Endometrium (tissue), 2 donors: ENCODE results near the gene ARFIP1.
A peak's percentile ranks its signal among the peaks of the same experiment; 100 is the strongest.
"Not testable (repeated sequence)": the region's sequence is repeated elsewhere in the genome, so short reads cannot be mapped to it uniquely, and the experiment has no call there.

Source experiments
- FAIRE-seq: peaks from 2 replicates; lab custom pipeline; 2012; peaks lifted over from hg19 to GRCh38; lab: Jason Lieb, UNC
- donor health status: control.
- donor health status: control.

Gene ARFIP1

DNA sequence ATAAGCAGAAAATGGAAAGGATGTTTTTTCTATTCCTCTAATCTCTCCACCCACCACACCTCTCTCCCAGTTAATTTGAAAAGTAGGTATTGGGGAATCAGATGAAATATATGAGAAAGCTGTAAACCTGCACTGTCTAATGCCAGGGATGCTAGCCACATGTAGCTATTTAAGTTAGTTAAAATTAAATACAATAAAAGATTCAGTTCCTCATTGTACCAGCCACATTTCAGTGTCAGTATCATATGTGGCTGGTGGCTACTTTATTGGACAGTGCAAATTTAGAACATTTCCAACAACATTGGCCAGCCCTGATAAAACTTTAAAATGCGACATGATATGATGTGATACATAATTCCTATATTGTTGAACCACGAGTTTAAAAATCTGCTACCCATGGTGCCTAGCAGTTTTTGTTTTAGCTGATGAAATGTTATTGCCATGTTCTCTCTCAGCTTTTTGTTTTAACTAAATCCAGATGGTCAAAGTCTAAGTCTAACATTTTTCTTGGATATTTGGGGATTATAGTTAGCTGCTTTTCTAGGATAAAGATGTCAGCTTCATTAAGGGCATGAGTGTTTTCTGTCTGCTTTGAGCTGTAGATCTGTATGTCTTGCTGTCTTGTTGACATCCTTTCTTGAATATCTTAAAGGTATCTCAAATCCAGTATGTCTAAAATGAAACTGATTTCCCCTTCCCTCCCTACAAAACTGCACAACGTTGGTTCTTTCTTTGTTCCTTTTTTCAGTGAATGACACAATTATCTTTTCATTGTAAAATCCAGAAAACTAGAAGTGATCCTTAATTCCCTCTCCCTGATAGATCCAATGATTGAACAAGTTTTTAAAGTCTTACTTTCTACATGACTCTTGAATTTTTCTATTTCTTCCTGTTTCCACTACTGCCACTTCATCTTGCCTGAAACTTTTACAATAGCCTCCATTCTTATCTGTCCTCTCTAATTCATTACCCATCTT is 6.2 kb downstream of the ARFIP1 start:
- FAIRE-seq: peak; percentile 18

DNA sequence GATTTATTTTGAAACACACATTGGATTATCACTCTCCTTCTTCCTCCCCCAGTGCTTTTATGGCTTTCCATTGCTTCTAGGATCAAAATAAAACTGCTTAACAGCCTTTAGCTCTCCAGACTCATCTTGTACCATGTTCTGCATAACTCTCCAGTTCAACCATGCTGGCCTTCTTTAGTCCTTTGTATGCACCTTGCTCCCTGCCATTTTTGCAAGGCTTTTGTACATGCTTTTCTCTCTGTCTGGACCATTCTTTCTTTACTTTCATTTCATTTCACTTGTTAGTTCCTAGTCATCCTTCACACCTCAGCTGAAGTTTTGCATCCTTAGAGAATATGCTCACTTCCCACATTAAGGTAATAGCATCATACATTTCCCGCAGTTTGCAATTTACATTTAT is 6.9 kb downstream of the ARFIP1 start:
- FAIRE-seq: no peak

DNA sequence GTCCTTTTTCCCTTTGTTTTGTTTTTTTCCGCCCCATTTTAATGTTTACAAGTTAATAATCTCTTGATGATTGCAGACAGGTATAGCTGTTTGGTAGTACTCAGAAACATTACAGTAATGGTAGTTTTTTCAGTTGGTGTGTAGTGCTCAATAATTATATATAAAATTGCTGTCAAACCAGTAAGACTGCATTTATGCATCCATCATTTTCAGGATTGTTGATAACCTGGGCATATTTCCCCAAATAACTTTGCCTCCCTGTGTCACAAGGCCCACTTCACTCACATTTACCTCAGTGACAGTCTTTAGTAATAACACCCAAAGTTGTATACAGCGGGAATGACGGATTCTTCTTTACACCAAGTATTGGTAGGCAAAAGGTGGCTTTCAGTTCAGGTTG is 16.1 kb downstream of the ARFIP1 start:
- FAIRE-seq: no peak

- FAIRE-seq: no peak
These were observed 23.8 kb downstream of the ARFIP1 start for GRCh38 chr4:152803541-152803940.

DNA sequence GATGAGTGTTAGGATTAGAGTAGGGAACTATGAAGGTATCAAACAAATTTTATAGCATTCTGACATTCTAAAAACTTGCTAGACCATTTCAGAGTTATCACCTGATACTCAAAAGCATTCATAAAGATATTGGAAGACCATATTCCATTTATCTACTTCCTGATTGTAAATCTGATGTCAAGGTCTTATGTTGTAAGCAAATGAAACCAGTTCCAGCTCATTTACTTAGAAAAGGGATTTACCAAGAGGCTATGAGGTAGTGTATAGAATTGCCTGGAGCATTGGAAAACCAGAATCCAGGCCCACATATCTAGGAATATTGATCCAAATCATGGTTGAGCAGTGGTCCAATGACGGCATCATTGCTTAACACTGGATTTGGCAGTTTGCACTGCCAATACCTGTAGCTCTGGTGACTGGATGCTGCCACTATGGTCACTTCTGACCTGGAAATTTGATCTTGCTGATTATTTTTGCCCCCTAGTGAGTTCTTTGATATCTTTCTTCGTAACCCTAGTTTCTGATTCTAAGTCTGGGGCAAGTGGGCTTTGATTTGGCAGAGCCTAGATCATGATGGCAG is 25.4 kb downstream of the ARFIP1 start:
- no peak for FAIRE-seq

- no peak for FAIRE-seq
These were observed 26.1 kb downstream of the ARFIP1 start for GRCh38 chr4:152805818-152806217.

GRCh38 chr4:152806501-152807125 is 26.9 kb downstream of the ARFIP1 start:
- no peak for FAIRE-seq

GRCh38 chr4:152807294-152807829 is 27.6 kb downstream of the ARFIP1 start:
- no peak for FAIRE-seq

- FAIRE-seq: no peak
These were observed 28.9 kb downstream of the ARFIP1 start for GRCh38 chr4:152808670-152809069.

DNA sequence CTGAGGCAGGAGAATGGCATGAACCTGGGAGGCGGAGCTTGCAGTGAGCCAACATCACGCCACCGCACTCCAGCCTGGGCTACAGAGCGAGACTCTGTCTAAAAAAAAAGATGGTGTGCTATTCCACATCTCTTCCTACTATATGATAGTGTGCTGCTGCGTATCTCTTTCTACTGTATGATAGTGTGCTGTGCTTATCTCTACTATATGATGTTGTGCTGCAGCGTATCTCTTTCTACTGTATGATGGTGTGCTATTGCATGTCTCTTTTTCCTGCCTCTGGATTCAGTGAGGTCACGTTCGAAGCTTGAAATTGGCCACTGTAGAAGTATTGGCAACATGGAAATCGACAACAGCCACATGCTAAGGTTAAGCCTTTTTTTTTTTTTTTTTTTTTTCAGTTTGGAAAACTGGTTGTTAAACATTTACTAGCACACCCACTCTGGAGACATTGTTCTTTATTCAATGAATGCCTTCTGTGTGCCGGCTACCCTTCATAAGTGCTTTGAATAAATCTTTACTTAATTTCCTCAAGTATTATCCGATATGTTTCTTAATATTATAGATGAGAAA is 31.0 kb downstream of the ARFIP1 start:
- no peak for FAIRE-seq

- FAIRE-seq: no peak
These were observed 35.3 kb downstream of the ARFIP1 start for GRCh38 chr4:152815078-152815477.

- FAIRE-seq: no peak
These were observed 37.6 kb downstream of the ARFIP1 start for GRCh38 chr4:152817331-152817730.

- FAIRE-seq: no peak
These were observed 39.4 kb downstream of the ARFIP1 start for GRCh38 chr4:152819026-152819645.

- no peak for FAIRE-seq
These were observed 40.3 kb downstream of the ARFIP1 start for GRCh38 chr4:152820073-152820472.

DNA sequence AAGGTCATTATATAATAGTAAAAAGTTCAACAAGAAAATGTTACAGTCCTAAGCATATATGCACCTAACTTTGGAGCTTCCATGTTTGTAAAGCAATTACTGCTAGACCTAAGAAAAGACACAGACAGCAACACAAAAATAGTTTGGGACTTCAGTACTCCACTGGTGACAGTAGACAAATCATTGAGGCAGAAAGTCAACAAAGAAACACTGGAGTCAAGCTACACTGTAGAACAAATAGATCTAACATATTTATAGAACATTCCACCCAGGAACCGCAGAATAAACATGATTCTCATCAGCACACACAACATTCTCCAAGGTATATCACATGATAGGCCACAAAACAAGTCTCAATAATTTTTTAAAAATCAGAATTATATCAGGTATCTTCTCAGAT is 42.6 kb downstream of the ARFIP1 start:
- FAIRE-seq: no peak

DNA sequence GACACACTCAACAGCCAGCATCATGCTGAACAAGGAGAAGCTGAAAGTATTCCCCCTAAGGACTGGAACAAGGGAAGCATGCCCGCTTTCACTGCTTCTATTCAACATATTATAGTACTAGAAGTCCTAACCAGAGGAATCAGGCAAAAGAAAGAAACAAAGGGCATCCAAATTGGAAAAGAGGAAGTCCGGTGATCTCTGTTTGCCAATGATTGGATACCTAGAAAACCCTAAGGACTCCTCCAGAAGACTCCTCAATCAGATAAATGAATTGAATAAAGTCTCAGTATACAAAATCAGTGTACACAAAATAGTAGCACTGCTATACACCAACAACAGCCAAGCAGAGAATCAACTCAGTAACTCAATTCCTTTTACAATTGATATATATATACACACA is 44.8 kb downstream of the ARFIP1 start:
- FAIRE-seq: no peak

- FAIRE-seq: no peak
These were observed 45.6 kb downstream of the ARFIP1 start for GRCh38 chr4:152825336-152825735.

DNA sequence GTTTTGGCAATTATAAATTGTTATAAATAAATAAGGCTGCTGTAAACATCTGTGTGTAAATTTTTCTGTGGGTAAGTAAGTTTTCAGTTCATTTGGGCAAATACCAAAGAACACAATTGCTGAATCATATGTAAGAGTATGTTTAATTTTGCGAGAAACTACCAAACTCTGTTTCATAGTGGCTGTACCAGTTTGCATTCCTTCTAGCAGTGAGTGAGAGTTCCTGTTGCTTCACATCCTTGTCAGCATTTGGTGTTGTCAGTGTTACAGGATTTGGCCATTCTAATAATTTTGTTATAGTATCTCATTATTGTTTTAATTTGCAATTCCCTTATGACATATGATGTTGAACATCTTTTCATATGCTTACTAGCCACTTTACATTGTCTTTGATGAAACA is 48.4 kb downstream of the ARFIP1 start:
- no peak for FAIRE-seq

DNA sequence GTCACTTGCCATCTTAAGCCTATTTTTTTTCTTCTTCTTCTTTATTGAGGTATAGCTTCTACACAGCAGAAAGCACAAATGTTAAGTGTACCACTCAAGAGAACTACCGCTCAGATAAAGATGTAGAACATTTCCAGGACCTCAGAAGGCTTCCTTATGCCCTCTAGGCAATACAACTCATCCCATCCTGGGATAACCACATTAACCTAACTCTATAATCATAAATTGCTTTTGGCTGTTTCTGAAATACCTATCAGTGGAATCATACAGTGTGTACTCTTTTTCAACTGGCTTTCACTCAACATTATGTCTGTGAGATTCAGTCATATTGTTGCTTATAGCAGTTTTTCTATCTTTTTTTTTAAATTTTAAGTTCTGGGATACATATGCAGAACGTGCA is 51.7 kb downstream of the ARFIP1 start:
- FAIRE-seq: no peak

- FAIRE-seq: no peak
These were observed 57.2 kb downstream of the ARFIP1 start for GRCh38 chr4:152836936-152837335.

DNA sequence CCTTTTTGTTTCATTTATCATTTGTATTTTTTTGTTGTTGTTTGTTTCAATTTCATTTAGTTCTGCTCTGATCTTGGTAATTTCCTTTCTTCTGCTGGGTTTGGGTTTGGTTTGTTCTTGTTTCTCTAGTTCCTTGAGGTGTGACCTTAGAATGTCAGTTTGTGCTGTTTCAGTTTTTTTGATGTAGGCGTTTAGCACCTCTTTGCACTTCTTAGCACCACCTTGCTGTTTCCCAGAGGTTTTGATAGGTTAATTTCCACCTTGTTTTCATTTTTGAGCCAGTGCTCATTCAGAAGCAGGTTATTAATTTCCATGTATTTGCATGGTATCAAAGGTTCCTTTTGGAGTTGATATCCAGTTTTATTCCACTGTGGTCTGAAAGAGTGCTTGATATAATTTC is 60.0 kb downstream of the ARFIP1 start:
- not testable (repeated sequence) for FAIRE-seq

GRCh38 chr4:152843481-152844090 is 63.8 kb downstream of the ARFIP1 start:
- no peak for FAIRE-seq
